ENCODE results near the gene RANBP17. TPM values are rescaled to one million over a fixed set of nuclear protein-coding genes. Genes with fewer than 3 reads are reported as not detected.

The RANBP17 gene
- total RNA-seq, 1 donor from 2014 or later: 32.8 TPM

DNA sequence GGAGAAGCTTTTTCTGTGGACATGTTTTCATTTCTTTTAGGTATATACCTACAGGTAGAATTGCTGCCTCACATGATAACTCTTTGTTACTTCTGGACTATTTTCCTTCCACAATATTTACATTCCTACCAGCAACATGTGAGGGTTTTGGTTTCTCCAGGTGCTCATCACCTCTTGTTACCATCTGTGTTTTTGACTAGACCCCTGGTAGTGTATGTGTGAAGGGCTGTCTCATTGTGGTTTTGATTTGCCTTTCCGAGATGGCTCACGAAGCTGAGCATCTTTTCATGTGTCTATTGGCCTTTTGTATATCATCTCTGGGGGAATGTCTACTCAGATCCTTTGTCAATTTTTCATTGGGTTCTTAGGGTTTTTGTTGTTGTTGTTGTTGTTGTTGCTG, 17.2 kb upstream of the RANBP17 start:
- no peak overlapping the region for H3K27ac Mint-ChIP-seq
- TF ChIP-seq, protein P1, sequence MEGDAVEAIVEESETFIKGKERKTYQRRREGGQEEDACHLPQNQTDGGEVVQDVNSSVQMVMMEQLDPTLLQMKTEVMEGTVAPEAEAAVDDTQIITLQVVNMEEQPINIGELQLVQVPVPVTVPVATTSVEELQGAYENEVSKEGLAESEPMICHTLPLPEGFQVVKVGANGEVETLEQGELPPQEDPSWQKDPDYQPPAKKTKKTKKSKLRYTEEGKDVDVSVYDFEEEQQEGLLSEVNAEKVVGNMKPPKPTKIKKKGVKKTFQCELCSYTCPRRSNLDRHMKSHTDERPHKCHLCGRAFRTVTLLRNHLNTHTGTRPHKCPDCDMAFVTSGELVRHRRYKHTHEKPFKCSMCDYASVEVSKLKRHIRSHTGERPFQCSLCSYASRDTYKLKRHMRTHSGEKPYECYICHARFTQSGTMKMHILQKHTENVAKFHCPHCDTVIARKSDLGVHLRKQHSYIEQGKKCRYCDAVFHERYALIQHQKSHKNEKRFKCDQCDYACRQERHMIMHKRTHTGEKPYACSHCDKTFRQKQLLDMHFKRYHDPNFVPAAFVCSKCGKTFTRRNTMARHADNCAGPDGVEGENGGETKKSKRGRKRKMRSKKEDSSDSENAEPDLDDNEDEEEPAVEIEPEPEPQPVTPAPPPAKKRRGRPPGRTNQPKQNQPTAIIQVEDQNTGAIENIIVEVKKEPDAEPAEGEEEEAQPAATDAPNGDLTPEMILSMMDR (IDR thresholded peaks at IDR 0.05; ENCODE audit: unreplicated experiment): no peak
- no peaks in the 10 kb centered on the region for H3K36me3 Mint-ChIP-seq (ENCODE audit: insufficient read depth)
- H3K4me1 Mint-ChIP-seq (ENCODE audit: low read depth): peaks cover 7% of the 10 kb centered on the region
- DNase-seq (ENCODE audit: low spot score, unreplicated experiment): no peak
- H3K27me3 Mint-ChIP-seq: no peaks in the 10 kb centered on the region
- H3K9me3 Mint-ChIP-seq (ENCODE audit: low read depth): peaks cover 3% of the 10 kb centered on the region
- H3K4me3 Mint-ChIP-seq (ENCODE audit: low read depth): no peak overlapping the region

DNA sequence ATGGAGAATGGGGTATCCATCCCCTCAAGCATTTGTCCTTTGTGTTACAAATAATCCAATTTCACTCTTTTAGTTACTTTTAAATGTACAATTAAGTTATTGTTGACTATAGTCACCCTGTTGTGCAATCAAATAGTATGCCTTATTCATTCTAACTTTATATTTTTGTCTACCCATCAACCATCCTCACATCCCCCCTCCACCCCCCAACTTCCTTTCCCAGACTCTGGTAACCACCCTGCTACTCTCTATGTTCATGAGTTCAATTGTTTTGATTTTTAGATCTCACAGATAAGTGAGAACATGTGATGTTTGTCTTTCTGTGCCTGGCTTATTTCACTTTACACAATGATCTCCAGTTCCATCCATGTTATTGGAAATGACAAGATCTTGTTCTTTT, 15.4 kb upstream of the RANBP17 start:
- H3K9me3 Mint-ChIP-seq (ENCODE audit: low read depth): peaks cover 3% of the 10 kb centered on the region
- peaks cover 7% of the 10 kb centered on the region for H3K4me1 Mint-ChIP-seq (ENCODE audit: low read depth)
- no peak for DNase-seq (ENCODE audit: low spot score, unreplicated experiment)
- no peaks in the 10 kb centered on the region for H3K36me3 Mint-ChIP-seq (ENCODE audit: insufficient read depth)
- TF ChIP-seq, protein P1 (IDR thresholded peaks at IDR 0.05; ENCODE audit: unreplicated experiment): no peak
- H3K27me3 Mint-ChIP-seq: no peaks in the 10 kb centered on the region
- H3K4me3 Mint-ChIP-seq (ENCODE audit: low read depth): no peak overlapping the region
- no peak overlapping the region for H3K27ac Mint-ChIP-seq

- DNase-seq (ENCODE audit: low spot score, unreplicated experiment): no peak
- Mint-ChIP-seq H3K27ac (no peak overlapping the region), H3K27me3 (no peaks in the 10 kb centered on the region), H3K4me3 (ENCODE audit: low read depth) (no peak overlapping the region), H3K4me1 (ENCODE audit: low read depth) (peaks cover 5% of the 10 kb centered on the region), H3K9me3 (ENCODE audit: low read depth) (peaks cover 3% of the 10 kb centered on the region), H3K36me3 (ENCODE audit: insufficient read depth) (no peaks in the 10 kb centered on the region)
- TF ChIP-seq, protein P1 (IDR thresholded peaks at IDR 0.05; ENCODE audit: unreplicated experiment): no peak
These were observed 15.0 kb upstream of the RANBP17 start for GRCh38 chr5:170846846-170847245.

DNA sequence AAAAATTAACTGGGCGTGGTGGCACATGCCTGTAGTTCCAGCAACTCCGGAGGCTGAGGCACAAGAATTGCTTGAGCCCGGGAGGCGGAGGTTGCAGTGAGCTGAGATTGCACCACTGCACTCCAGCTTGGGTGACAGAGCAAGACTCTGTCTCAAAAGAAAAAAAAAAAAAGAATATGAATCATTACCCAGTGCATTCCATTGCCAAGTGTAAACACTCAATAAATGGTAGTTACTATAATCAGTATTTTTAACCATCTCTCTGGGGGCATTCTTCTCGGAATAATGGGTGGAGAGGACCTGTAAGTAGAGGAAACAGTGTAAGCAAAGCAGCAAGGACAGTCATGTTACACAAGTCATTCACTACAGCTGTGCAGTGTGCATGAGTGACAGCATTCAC, 13.8 kb upstream of the RANBP17 start:
- no peaks in the 10 kb centered on the region for H3K36me3 Mint-ChIP-seq (ENCODE audit: insufficient read depth)
- H3K27me3 Mint-ChIP-seq: no peaks in the 10 kb centered on the region
- H3K27ac Mint-ChIP-seq: no peak overlapping the region
- H3K4me3 Mint-ChIP-seq (ENCODE audit: low read depth): no peak overlapping the region
- TF ChIP-seq, protein P1 (IDR thresholded peaks at IDR 0.05; ENCODE audit: unreplicated experiment): no peak
- no peak for DNase-seq (ENCODE audit: low spot score, unreplicated experiment)
- H3K9me3 Mint-ChIP-seq (ENCODE audit: low read depth): peaks cover 3% of the 10 kb centered on the region
- H3K4me1 Mint-ChIP-seq (ENCODE audit: low read depth): no peaks in the 10 kb centered on the region

- Mint-ChIP-seq H3K4me3 (ENCODE audit: low read depth) (no peak overlapping the region), H3K27me3 (no peaks in the 10 kb centered on the region), H3K4me1 (ENCODE audit: low read depth) (no peaks in the 10 kb centered on the region), H3K27ac (no peak overlapping the region), H3K9me3 (ENCODE audit: low read depth) (peaks cover under 1% of the 10 kb centered on the region), H3K36me3 (ENCODE audit: insufficient read depth) (no peaks in the 10 kb centered on the region)
- DNase-seq (ENCODE audit: low spot score, unreplicated experiment): no peak
- TF ChIP-seq, protein P1 (IDR thresholded peaks at IDR 0.05; ENCODE audit: unreplicated experiment): no peak
These were observed 12.4 kb upstream of the RANBP17 start for GRCh38 chr5:170849374-170849773.

All from progenitor cell of endocrine pancreas (in vitro differentiated cells).